ENCODE results near the gene LRPAP1.
"Not testable (repeated sequence)": the region's sequence is repeated elsewhere in the genome, so short reads cannot be mapped to it uniquely, and the experiment has no call there.

- not testable (repeated sequence) for TF ChIP-seq POLR2A, CTCF (IDR thresholded peaks at IDR 0.05)
Observed at GRCh38 chr4:3557088-3557492, 24.9 kb upstream of the LRPAP1 start.
